Mammary epithelial cell (primary cell): Measurements from ENCODE around the gene PRX.

Experiments
- CTCF ChIP-seq, 2 donors: IDR thresholded peaks in 1 of 2; conservative IDR thresholded peaks in 1 of 2; 2 replicates each; pipeline ENCODE4 v1.5.1; 2011 to 2012; ENCODE audit warnings: inconsistent platforms in 2 of 2, low read length in 2 of 2, mild to moderate bottlenecking in 2 of 2, control low read depth in 1 of 2, low read depth in 1 of 2; ENCODE audit not compliant: insufficient read depth in 1 of 2; ENCODE audit errors: extremely low read depth in 1 of 2
- EZH2 ChIP-seq: IDR thresholded peaks from 2 replicates; pipeline ENCODE4 v1.6.1; 2012; ENCODE audit warnings: low read length, inconsistent platforms, borderline replicate concordance

- TF ChIP-seq CTCF (conservative IDR thresholded peaks at IDR 0.05 in 1 of 2, IDR thresholded peaks at IDR 0.05 in 1 of 2; ENCODE audit: extremely low read depth in 1 of 2, insufficient read depth in 1 of 2, low read depth in 1 of 2, low read length in 2 of 2) (no peak), EZH2 (no peak)
These were observed 18.5 kb upstream of the PRX start for GRCh38 chr19:40431698-40432097.
